Stimulated activated CD8-positive, alpha-beta memory T cell treated with anti-CD3 and anti-CD28 coated beads, Interleukin-7, amount 100 ng/mL, for 24 hours (primary cell): Measurements from ENCODE around the gene DICER1.

Experiments used
- DNase-seq: peaks from one replicate; pipeline ENCODE4 v3.0.0-alpha.2; 2020; ENCODE audit warnings: low read depth

DICER1 gene

GRCh38 chr14:95061317-95062093 lies 95.8 kb downstream of the DICER1 start:
- DNase-seq = no peak

- no peak for DNase-seq
Measured at GRCh38 chr14:95059126-95059525, 98.2 kb downstream of the DICER1 start.

GRCh38 chr14:95058491-95058890 lies 98.8 kb downstream of the DICER1 start:
- DNase-seq = no peak

GRCh38 chr14:95057851-95058250 lies 99.5 kb downstream of the DICER1 start:
- DNase-seq = no peak

GRCh38 chr14:95057147-95057546 lies 100.2 kb downstream of the DICER1 start:
- DNase-seq = no peak

- DNase-seq = no peak
Measured at GRCh38 chr14:95056476-95056875, 100.9 kb downstream of the DICER1 start.

- DNase-seq = no peak
Measured at GRCh38 chr14:95055318-95055717, 102.0 kb downstream of the DICER1 start.

- no peak for DNase-seq
Measured at GRCh38 chr14:95054346-95055280, 102.7 kb downstream of the DICER1 start.

GRCh38 chr14:95052016-95052585 lies 105.2 kb downstream of the DICER1 start:
- DNase-seq = no peak

GRCh38 chr14:95049952-95050351 lies 107.4 kb downstream of the DICER1 start:
- DNase-seq = no peak

- no peak for DNase-seq
Measured at GRCh38 chr14:95048771-95049312, 108.5 kb downstream of the DICER1 start.

GRCh38 chr14:95047754-95048153 lies 109.6 kb downstream of the DICER1 start:
- DNase-seq = no peak

GRCh38 chr14:95046711-95047681 lies 110.3 kb downstream of the DICER1 start:
- no peak for DNase-seq

GRCh38 chr14:95045836-95046430 lies 111.4 kb downstream of the DICER1 start:
- DNase-seq = no peak

GRCh38 chr14:95045106-95045701 lies 112.1 kb downstream of the DICER1 start:
- DNase-seq = no peak

- DNase-seq = no peak
Measured at GRCh38 chr14:95044463-95045105, 112.7 kb downstream of the DICER1 start.

- no peak for DNase-seq
Measured at GRCh38 chr14:95043732-95044462, 113.4 kb downstream of the DICER1 start.

- DNase-seq = no peak
Measured at GRCh38 chr14:95043314-95043713, 114.0 kb downstream of the DICER1 start.

- DNase-seq = no peak
Measured at GRCh38 chr14:95041477-95042020, 115.8 kb downstream of the DICER1 start.
